ENCODE data around the gene SVEP1.
"Not testable (repeated sequence)": the region's sequence is repeated elsewhere in the genome, so short reads cannot be mapped to it uniquely, and the experiment has no call there.

SVEP1 gene

DNA sequence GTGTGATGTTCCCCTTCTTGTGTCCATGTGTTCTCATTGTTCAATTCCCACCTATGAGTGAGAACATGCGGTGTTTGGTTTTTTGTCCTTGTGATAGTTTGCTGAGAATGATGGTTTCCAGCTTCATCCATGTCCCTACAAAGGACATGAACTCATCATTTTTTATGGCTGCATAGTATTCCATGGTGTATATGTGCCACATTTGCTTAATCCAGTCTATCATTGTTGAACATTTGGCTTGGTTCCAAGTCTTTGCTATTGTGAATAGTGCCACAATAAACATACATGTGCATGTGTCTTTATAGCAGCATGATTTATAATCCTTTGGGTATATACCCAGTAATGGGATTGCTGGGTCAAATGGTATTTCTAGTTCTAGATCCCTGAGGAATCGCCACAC lies 220.5 kb downstream of the SVEP1 start:
- not testable (repeated sequence) for DNase-seq (ENCODE audit: low read depth)

GRCh38 chr9:110357505-110357904 lies 222.0 kb downstream of the SVEP1 start:
- no peak for DNase-seq (ENCODE audit: low read depth)

DNA sequence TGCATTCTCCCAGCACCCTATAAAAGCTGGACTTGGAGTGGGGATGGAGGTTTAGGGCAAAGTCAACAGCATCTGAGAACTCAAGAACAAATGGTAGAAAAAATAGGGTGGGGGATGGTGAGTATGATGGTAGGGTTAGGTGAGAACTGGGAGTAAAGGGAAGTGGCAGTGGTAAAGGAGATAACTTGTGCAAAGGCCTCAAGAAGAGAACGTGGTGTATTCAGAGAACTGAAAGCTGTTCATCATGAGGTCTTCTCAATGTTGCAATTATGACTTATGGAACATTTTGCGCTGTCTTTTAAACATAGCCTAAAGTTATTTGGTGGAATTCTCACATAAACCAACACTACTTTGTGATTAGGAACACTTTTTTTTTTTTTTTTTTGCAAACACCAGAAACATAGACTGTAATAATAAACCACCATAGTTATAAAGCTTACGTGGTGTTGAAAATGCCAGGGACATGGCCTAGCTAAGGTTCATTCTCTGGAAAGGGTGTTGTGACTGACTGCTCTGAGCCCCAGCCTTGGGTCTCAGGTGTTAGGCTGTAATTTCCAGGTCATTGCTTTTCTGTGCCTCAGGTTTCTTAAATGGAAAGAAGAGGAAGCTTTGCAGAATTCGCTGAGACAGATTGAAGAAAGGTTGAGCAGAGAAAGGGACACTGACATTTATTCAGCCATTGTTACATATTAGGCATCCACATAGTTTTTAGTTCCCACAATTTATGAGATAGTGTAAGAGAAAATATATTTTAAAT lies 222.7 kb downstream of the SVEP1 start:
- DNase-seq (ENCODE audit: low read depth): no peak

DNA sequence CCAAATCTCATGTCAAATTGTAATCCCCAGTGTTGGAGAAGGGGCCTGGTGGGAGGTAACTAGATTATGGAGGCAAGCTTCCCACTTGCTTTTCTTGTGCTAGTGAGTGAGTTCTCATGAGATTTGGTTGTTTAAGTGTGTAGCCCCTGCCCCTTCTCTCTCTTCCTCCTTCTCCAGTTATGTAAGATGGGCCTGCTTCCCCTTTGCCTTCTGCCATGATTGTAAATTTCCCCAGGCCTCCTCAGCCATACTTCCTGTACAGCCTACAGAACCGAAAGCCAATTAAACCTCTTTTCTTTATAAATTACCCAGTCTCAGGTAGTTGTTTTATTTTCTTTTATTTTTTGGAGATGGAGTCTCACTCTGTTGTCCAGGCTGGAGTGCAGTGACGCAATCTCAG lies 223.6 kb downstream of the SVEP1 start:
- no peak for DNase-seq (ENCODE audit: low read depth)

DNA sequence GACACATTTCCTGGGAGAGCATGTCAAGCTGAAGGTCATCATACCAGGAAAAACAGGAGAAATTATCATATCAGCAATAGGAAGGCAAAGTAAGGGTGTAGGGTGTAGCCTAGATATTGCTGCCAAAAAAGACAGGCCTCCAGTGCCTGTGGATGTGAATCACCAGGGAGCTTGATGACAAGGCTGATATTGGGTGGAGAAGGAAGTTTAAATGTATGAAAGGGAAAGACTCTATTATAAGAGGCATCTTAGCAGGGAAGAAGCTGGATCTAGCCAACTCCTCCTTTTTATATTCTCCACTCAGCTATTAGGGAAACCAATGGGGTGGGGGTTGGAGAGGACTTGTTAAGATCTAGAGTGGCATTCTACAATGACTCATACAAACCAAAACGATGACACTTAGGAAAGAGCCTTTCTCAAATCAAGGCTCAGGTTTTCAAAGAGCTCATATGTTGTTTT lies 228.5 kb downstream of the SVEP1 start:
- peak; percentile 83 for DNase-seq (ENCODE audit: low read depth)

DNA sequence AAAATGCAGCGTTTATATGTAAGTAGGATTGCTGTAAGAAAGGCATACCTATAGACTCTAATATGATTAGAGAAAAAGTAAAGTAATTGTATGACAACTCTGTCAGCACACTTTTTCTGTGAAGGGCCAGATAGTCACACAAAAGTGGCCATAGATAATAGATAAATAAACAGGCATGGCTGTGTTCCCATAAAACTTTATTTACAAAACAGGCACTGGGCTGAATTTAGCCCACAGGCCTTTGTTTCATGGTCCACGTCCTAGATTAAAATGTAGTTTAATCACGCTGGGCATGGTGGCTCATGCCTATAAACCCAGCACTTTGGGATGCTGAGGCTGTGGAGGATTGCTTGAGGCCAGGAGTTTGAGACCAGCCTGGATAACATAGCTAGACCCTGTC lies 233.2 kb downstream of the SVEP1 start:
- DNase-seq (ENCODE audit: low read depth): no peak

- DNase-seq (ENCODE audit: low read depth): no peak
Measured at GRCh38 chr9:110344821-110345220, 234.7 kb downstream of the SVEP1 start.

DNA sequence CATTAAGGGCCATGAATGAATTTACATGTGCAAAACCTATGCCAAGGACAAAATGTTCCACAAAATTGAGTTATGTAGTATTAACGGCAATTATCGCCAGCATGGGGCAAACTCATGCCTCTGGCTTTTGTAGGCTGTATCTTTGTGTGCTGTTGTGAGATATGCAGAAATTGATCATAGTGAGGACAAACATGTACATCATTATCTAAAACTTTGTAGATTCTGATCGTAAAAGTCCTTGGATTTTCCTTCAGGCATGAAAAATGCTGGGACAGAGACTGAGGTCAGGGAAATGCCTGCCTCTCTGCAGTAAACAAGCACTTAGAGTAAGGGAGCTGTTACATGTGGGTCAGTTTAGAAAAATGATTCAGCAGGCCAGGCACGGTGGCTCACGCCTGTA lies 236.0 kb downstream of the SVEP1 start:
- DNase-seq (ENCODE audit: low read depth): no peak

GRCh38 chr9:110340306-110340705 lies 239.2 kb downstream of the SVEP1 start:
- no peak for DNase-seq (ENCODE audit: low read depth)

DNA sequence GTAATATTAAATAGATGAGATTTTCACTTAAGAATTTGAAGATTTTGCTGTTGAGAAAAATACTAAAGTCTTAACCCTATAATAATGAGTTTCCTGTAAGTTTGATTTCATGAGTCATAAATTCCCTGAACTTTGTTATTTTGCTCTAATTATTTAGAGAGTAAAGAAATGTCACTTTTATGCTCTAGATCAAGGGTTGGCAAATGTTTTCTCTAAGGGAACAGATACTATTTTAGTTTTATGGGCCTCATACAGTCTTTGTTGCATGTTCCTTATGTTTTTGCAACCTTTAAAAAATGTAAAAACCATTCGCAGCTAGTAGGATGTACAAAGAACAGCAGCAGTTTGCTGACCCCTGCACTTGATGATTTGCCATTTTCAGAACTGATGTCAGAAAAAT lies 241.4 kb downstream of the SVEP1 start:
- no peak for DNase-seq (ENCODE audit: low read depth)

GRCh38 chr9:110337727-110338126 lies 241.8 kb downstream of the SVEP1 start, which contains the start of gene TXNDC8:
TSS of gene TXNDC8 (minus strand) at chr9:110337863.
- DNase-seq (ENCODE audit: low read depth): no peak

DNA sequence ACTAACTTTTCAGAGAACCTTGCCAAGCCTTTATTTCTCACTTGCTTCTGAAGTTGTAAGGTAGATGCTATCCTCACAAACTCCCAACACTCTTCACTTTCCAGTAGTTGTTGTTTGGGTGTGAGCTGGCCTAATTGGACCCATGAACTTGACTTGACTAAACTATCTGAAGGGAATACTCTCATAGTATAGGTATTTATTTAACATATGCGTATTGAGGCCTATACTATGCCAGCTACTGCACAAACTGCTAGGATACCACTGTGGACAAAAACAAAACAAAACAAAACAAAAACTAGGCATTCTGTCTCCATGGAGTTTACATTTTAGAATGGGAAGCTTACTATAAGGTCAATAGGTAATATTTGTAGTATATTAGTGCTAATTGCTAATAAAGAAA lies 243.2 kb downstream of the SVEP1 start:
- DNase-seq (ENCODE audit: low read depth): no peak

GRCh38 chr9:110334871-110335270 lies 244.7 kb downstream of the SVEP1 start:
- no peak for DNase-seq (ENCODE audit: low read depth)

DNA sequence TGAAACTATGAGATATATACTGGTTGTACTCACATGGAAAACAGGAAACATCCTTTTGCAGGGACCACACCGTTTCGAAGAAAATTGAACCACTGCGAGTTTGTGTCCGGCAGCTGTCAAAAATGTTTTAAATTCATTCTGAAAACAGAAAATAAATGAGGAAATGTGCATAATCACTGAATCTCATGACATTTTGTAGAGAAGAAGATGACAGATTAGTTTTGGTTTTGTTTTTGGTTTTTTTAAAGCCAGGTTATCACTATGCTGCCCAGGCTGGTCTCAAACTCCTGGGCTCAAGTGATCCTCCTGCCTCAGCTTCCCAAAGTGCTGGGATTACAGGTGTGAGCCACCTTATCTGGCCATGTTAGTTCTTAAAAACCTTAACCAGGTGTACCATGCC lies 245.4 kb downstream of the SVEP1 start:
- DNase-seq (ENCODE audit: low read depth): no peak

DNA sequence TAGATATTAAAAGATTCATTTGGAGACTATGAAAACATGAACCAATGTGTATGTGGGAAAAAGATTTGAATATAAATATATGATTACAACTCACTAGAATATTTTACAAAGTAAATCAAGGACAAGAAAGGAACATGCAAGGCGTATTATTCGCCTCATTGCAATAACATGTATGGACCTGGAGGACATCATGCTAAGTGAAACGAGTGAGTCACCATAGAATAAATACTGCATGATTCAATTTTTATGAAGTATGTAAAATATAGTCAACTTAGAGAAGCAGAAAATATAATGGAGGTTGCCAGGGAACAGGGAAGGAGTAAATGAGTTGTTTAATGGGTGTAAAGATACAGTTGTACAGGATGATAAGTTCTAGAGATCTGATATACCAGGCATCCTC lies 246.8 kb downstream of the SVEP1 start:
- DNase-seq (ENCODE audit: low read depth): no peak

DNA sequence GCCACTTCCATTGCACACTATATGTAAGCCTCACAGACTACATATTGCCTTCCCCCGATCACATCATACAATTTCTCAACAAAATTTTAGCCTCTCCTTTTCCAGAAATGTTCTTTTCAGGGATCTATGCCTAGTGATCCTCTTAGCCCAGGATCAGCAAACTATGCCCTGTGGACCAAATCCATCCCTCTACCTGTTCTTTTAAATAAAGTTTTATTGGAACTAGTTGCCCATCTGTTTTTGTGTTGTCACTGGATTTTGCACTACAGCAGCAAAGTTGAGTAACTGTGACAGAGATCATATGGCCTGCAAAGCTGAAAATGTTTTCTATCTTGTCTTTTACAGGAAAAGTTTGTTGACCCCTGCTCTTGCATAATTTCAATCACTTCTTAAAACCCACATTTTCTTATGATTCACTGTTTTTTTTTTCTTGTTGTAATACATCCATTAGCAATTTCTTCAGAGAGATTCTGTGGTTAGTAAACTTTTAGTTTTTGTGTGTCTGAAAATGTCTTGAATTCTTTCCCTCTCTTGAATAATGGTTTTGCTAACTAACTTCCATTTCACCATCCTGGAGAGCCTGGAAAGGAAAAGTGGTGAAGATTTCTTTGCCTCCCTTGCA lies 248.9 kb downstream of the SVEP1 start:
- DNase-seq (ENCODE audit: low read depth): no peak

GRCh38 chr9:110329639-110330230 lies 249.8 kb downstream of the SVEP1 start:
- no peak for DNase-seq (ENCODE audit: low read depth)

DNA sequence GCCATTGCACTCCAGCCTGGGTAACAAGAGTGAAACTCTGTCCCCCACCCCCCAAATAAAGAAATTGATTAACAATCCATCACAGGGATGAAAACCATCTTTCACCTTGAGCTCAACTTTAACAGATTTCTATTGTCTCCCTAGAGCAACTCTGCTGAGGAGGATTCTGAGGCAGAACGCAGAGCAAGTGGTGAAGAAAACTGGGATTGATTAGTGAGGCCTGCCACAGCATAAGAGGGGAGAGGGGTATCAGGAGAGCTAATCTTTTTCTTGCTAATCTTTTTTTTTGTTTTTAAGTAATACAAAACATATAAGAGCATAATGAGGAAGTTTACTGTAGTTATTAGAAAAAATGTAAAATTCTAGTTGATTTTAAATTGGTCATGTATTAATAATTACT lies 250.8 kb downstream of the SVEP1 start:
- no peak for DNase-seq (ENCODE audit: low read depth)

- no peak for DNase-seq (ENCODE audit: low read depth)
Measured at GRCh38 chr9:110327716-110328115, 251.8 kb downstream of the SVEP1 start.

GRCh38 chr9:110323818-110324217 lies 255.7 kb downstream of the SVEP1 start:
- DNase-seq (ENCODE audit: low read depth): no peak

DNA sequence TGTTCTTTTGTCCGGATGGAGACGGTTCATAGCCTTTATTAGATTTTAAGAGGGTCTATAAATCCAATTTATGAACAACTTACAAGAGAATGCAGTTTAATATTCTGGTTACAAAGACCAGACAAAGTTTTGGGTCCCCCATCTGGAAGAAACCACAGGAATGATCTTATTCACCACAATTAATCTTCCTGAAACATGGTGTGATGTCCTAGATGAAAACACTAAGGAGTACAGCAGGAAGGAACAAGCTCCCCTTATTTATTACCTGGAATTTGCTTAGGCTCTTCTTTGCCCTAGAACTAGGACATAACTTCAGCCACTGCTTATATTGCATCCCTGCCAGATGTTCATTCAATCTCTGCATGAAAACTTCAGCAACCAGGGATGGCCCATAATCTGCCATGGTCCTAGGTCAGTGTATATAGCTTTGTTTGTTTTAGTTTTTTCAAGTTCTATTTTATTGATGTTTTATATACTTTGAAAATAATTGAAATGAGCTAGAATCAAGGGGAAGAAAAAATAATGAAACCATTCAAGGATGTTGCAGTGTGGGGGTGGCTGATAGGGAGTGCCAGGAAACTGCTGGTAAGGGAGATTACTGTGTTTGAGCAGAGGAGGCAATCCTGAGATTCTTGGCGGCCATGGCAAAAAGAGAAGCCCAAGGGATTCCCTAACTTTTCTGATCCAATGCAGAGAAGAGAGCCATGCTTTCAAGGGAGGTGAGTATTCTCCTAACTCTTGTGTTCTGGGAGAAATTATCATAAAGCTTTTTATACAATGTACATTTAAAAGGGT lies 258.7 kb downstream of the SVEP1 start:
- DNase-seq (ENCODE audit: low read depth): no peak

GRCh38 chr9:110319781-110320492 lies 259.6 kb downstream of the SVEP1 start:
- DNase-seq (ENCODE audit: low read depth): no peak
